GM19455 (cell line): ENCODE measurements around the gene PRUNE2.
A peak's percentile ranks its signal among the peaks of the same experiment; 100 is the strongest.
"Not testable (repeated sequence)": the region's sequence is repeated elsewhere in the genome, so short reads cannot be mapped to it uniquely, and the experiment has no call there.

Source experiments
- ATAC-seq: cut with Tn5 transposase; IDR thresholded peaks from one replicate; pipeline ENCODE4 v1.9.1; 2021; ENCODE audit not compliant: unreplicated experiment

The PRUNE2 gene

GRCh38 chr9:76608575-76609273 is 297.2 kb downstream of the PRUNE2 start:
- no peak for ATAC-seq

GRCh38 chr9:76607730-76608436 is 298.0 kb downstream of the PRUNE2 start:
- ATAC-seq: no peak

GRCh38 chr9:76605321-76605900 is 300.5 kb downstream of the PRUNE2 start:
- peak; percentile 72 for ATAC-seq

GRCh38 chr9:76603931-76604570 is 301.9 kb downstream of the PRUNE2 start:
- ATAC-seq: no peak

- ATAC-seq: no peak
Observed at GRCh38 chr9:76603448-76603895, 302.4 kb downstream of the PRUNE2 start.

GRCh38 chr9:76602199-76602598 is 303.7 kb downstream of the PRUNE2 start:
- ATAC-seq: no peak

- ATAC-seq: no peak
Observed at GRCh38 chr9:76600007-76600615, 305.8 kb downstream of the PRUNE2 start.

GRCh38 chr9:76598981-76599380 is 306.9 kb downstream of the PRUNE2 start:
- ATAC-seq: no peak

- ATAC-seq: no peak
Observed at GRCh38 chr9:76595645-76596044, 310.3 kb downstream of the PRUNE2 start.

GRCh38 chr9:76594764-76595424 is 311.0 kb downstream of the PRUNE2 start:
- no peak for ATAC-seq

GRCh38 chr9:76593961-76594735 is 311.8 kb downstream of the PRUNE2 start:
- ATAC-seq: not testable (repeated sequence)

GRCh38 chr9:76592974-76593347 is 313.0 kb downstream of the PRUNE2 start:
- no peak for ATAC-seq

- ATAC-seq: no peak
Observed at GRCh38 chr9:76592091-76592973, 313.6 kb downstream of the PRUNE2 start.

GRCh38 chr9:76591256-76591950 is 314.5 kb downstream of the PRUNE2 start:
- no peak for ATAC-seq

- no peak for ATAC-seq
Observed at GRCh38 chr9:76588316-76588715, 317.6 kb downstream of the PRUNE2 start.

GRCh38 chr9:76586390-76587314 is 319.3 kb downstream of the PRUNE2 start:
- ATAC-seq: no peak
